ENCODE data around the gene LRRC72. TPM values are rescaled to one million over a fixed set of nuclear protein-coding genes. Genes with fewer than 3 reads are reported as not detected.
A peak's percentile ranks its signal among the peaks of the same experiment; 100 is the strongest.
"Not testable (repeated sequence)": the region's sequence is repeated elsewhere in the genome, so short reads cannot be mapped to it uniquely, and the experiment has no call there.

The LRRC72 gene
- polyA plus RNA-seq, 4 donors, result not detected

- Histone ChIP-seq H3K4me1 (ENCODE audit: control insufficient read depth in 3 of 3, insufficient read depth in 2 of 3, low read depth in 1 of 3, low read length in 2 of 3) (peaks cover 0 to 13% (median 0%) of the 10 kb centered on the region in 3 donors), H3K36me3 (ENCODE audit: control insufficient read depth in 3 of 3, insufficient read depth in 2 of 3, low read depth in 1 of 3, low read length in 3 of 3) (no peaks in the 10 kb centered on the region), H3K4me3 (ENCODE audit: low read depth in 1 of 3, low read length in 3 of 3) (no peak overlapping the region), H3K27ac (ENCODE audit: low read depth in 1 of 3, low read length in 2 of 3) (no peak overlapping the region), H3K27me3 (ENCODE audit: control insufficient read depth in 3 of 3, insufficient read depth in 3 of 3, low read length in 3 of 3) (no peaks in the 10 kb centered on the region), H3K9me3 (ENCODE audit: control insufficient read depth in 2 of 2, insufficient read depth in 1 of 2, low read depth in 1 of 2, low read length in 1 of 2) (no peaks in the 10 kb centered on the region)
- FAIRE-seq, result no peak
- no peak for DNase-seq
- 64 to 68% (median 66%) methylated on average over 4 of the region's 4 CpGs for WGBS, 3 donors
Measured at GRCh38 chr7:16494955-16495719, 31.5 kb upstream of the LRRC72 start.

- H3K4me3 ChIP-seq (ENCODE audit: low read depth in 1 of 3, low read length in 3 of 3), result no peak overlapping the region
- no peaks in the 10 kb centered on the region for H3K27me3 ChIP-seq (ENCODE audit: control insufficient read depth in 3 of 3, insufficient read depth in 3 of 3, low read length in 3 of 3)
- peaks cover 0 to 3% (median 0%) of the 10 kb centered on the region in 3 donors for H3K4me1 ChIP-seq (ENCODE audit: control insufficient read depth in 3 of 3, insufficient read depth in 2 of 3, low read depth in 1 of 3, low read length in 2 of 3)
- H3K9me3 ChIP-seq (ENCODE audit: control insufficient read depth in 2 of 2, insufficient read depth in 1 of 2, low read depth in 1 of 2, low read length in 1 of 2), result peaks cover 0 to 12% of the 10 kb centered on the region in 2 donors
- no peaks in the 10 kb centered on the region for H3K36me3 ChIP-seq (ENCODE audit: control insufficient read depth in 3 of 3, insufficient read depth in 2 of 3, low read depth in 1 of 3, low read length in 3 of 3)
- WGBS, 3 donors, result 84 to 94% (median 89%) methylated on average over 2 of the region's 2 CpGs
- FAIRE-seq, result no peak
- H3K27ac ChIP-seq (ENCODE audit: low read depth in 1 of 3, low read length in 2 of 3), result no peak overlapping the region
- DNase-seq, result no peak
Measured at GRCh38 chr7:16498122-16498521, 28.5 kb upstream of the LRRC72 start.

- Histone ChIP-seq H3K27ac (ENCODE audit: low read depth in 1 of 3, low read length in 2 of 3) (no peak overlapping the region), H3K9me3 (ENCODE audit: control insufficient read depth in 2 of 2, insufficient read depth in 1 of 2, low read depth in 1 of 2, low read length in 1 of 2) (peaks cover 0 to 14% of the 10 kb centered on the region in 2 donors), H3K4me1 (ENCODE audit: control insufficient read depth in 3 of 3, insufficient read depth in 2 of 3, low read depth in 1 of 3, low read length in 2 of 3) (no peaks in the 10 kb centered on the region), H3K36me3 (ENCODE audit: control insufficient read depth in 3 of 3, insufficient read depth in 2 of 3, low read depth in 1 of 3, low read length in 3 of 3) (no peaks in the 10 kb centered on the region), H3K4me3 (ENCODE audit: low read depth in 1 of 3, low read length in 3 of 3) (no peak overlapping the region), H3K27me3 (ENCODE audit: control insufficient read depth in 3 of 3, insufficient read depth in 3 of 3, low read length in 3 of 3) (no peaks in the 10 kb centered on the region)
- FAIRE-seq (no peak), DNase-seq (no peak)
- 91 to 96% (median 96%) methylated on average over 19 of the region's 19 CpGs for WGBS, 3 donors
Measured at GRCh38 chr7:16502303-16502702, 24.3 kb upstream of the LRRC72 start.

- WGBS, 3 donors, result 73 to 84% (median 79%) methylated on average over 6 of the region's 6 CpGs
- Histone ChIP-seq H3K36me3 (ENCODE audit: control insufficient read depth in 3 of 3, insufficient read depth in 2 of 3, low read depth in 1 of 3, low read length in 3 of 3) (no peaks in the 10 kb centered on the region), H3K4me3 (ENCODE audit: low read depth in 1 of 3, low read length in 3 of 3) (no peak overlapping the region), H3K4me1 (ENCODE audit: control insufficient read depth in 3 of 3, insufficient read depth in 2 of 3, low read depth in 1 of 3, low read length in 2 of 3) (no peaks in the 10 kb centered on the region), H3K27ac (ENCODE audit: low read depth in 1 of 3, low read length in 2 of 3) (peak overlapping the region in 1 of 3 donors; percentile 50), H3K9me3 (ENCODE audit: control insufficient read depth in 2 of 2, insufficient read depth in 1 of 2, low read depth in 1 of 2, low read length in 1 of 2) (peaks cover 0 to 14% of the 10 kb centered on the region in 2 donors), H3K27me3 (ENCODE audit: control insufficient read depth in 3 of 3, insufficient read depth in 3 of 3, low read length in 3 of 3) (no peaks in the 10 kb centered on the region)
- DNase-seq (no peak), FAIRE-seq (no peak)
Measured at GRCh38 chr7:16504019-16504418, 22.6 kb upstream of the LRRC72 start.

GRCh38 chr7:16506422-16506821, 20.2 kb upstream of the LRRC72 start:
- H3K4me3 ChIP-seq (ENCODE audit: low read depth in 1 of 3, low read length in 3 of 3); H3K36me3 ChIP-seq (ENCODE audit: control insufficient read depth in 3 of 3, insufficient read depth in 2 of 3, low read depth in 1 of 3, low read length in 3 of 3); FAIRE-seq; H3K27ac ChIP-seq (ENCODE audit: low read depth in 1 of 3, low read length in 2 of 3); H3K27me3 ChIP-seq (ENCODE audit: control insufficient read depth in 3 of 3, insufficient read depth in 3 of 3, low read length in 3 of 3); H3K4me1 ChIP-seq (ENCODE audit: control insufficient read depth in 3 of 3, insufficient read depth in 2 of 3, low read depth in 1 of 3, low read length in 2 of 3); DNase-seq: not testable (repeated sequence)
- peaks cover 0 to 14% of the 10 kb centered on the region in 2 donors for H3K9me3 ChIP-seq (ENCODE audit: control insufficient read depth in 2 of 2, insufficient read depth in 1 of 2, low read depth in 1 of 2, low read length in 1 of 2)
- WGBS, 3 donors, result 87 to 94% (median 92%) methylated on average over 4 to 5 of the region's 5 CpGs

GRCh38 chr7:16509829-16510228, 16.8 kb upstream of the LRRC72 start:
- Histone ChIP-seq H3K27ac (ENCODE audit: low read depth in 1 of 3, low read length in 2 of 3) (no peak overlapping the region), H3K27me3 (ENCODE audit: control insufficient read depth in 3 of 3, insufficient read depth in 3 of 3, low read length in 3 of 3) (no peaks in the 10 kb centered on the region), H3K36me3 (ENCODE audit: control insufficient read depth in 3 of 3, insufficient read depth in 2 of 3, low read depth in 1 of 3, low read length in 3 of 3) (no peaks in the 10 kb centered on the region), H3K9me3 (ENCODE audit: control insufficient read depth in 2 of 2, insufficient read depth in 1 of 2, low read depth in 1 of 2, low read length in 1 of 2) (no peaks in the 10 kb centered on the region), H3K4me3 (ENCODE audit: low read depth in 1 of 3, low read length in 3 of 3) (no peak overlapping the region), H3K4me1 (ENCODE audit: control insufficient read depth in 3 of 3, insufficient read depth in 2 of 3, low read depth in 1 of 3, low read length in 2 of 3) (no peaks in the 10 kb centered on the region)
- DNase-seq, result no peak
- no peak for FAIRE-seq

- Histone ChIP-seq H3K9me3 (ENCODE audit: control insufficient read depth in 2 of 2, insufficient read depth in 1 of 2, low read depth in 1 of 2, low read length in 1 of 2) (no peaks in the 10 kb centered on the region), H3K27ac (ENCODE audit: low read depth in 1 of 3, low read length in 2 of 3) (no peak overlapping the region), H3K4me3 (ENCODE audit: low read depth in 1 of 3, low read length in 3 of 3) (no peak overlapping the region), H3K4me1 (ENCODE audit: control insufficient read depth in 3 of 3, insufficient read depth in 2 of 3, low read depth in 1 of 3, low read length in 2 of 3) (no peaks in the 10 kb centered on the region), H3K36me3 (ENCODE audit: control insufficient read depth in 3 of 3, insufficient read depth in 2 of 3, low read depth in 1 of 3, low read length in 3 of 3) (no peaks in the 10 kb centered on the region), H3K27me3 (ENCODE audit: control insufficient read depth in 3 of 3, insufficient read depth in 3 of 3, low read length in 3 of 3) (no peaks in the 10 kb centered on the region)
- 71 to 88% (median 87%) methylated on average over 5 of the region's 5 CpGs for WGBS, 3 donors
- DNase-seq (no peak), FAIRE-seq (no peak)
Measured at GRCh38 chr7:16511314-16511713, 15.3 kb upstream of the LRRC72 start.

GRCh38 chr7:16512097-16512496, 14.5 kb upstream of the LRRC72 start:
- no peaks in the 10 kb centered on the region for H3K9me3 ChIP-seq (ENCODE audit: control insufficient read depth in 2 of 2, insufficient read depth in 1 of 2, low read depth in 1 of 2, low read length in 1 of 2)
- H3K4me3 ChIP-seq (ENCODE audit: low read depth in 1 of 3, low read length in 3 of 3), result no peak overlapping the region
- no peak overlapping the region for H3K27ac ChIP-seq (ENCODE audit: low read depth in 1 of 3, low read length in 2 of 3)
- FAIRE-seq (no peak), DNase-seq (no peak)
- WGBS, 3 donors, result 83 to 93% (median 92%) methylated on average over 7 of the region's 7 CpGs
- no peaks in the 10 kb centered on the region for H3K36me3 ChIP-seq (ENCODE audit: control insufficient read depth in 3 of 3, insufficient read depth in 2 of 3, low read depth in 1 of 3, low read length in 3 of 3)
- no peaks in the 10 kb centered on the region for H3K4me1 ChIP-seq (ENCODE audit: control insufficient read depth in 3 of 3, insufficient read depth in 2 of 3, low read depth in 1 of 3, low read length in 2 of 3)
- no peaks in the 10 kb centered on the region for H3K27me3 ChIP-seq (ENCODE audit: control insufficient read depth in 3 of 3, insufficient read depth in 3 of 3, low read length in 3 of 3)

- no peak for FAIRE-seq
- no peaks in the 10 kb centered on the region for H3K4me1 ChIP-seq (ENCODE audit: control insufficient read depth in 3 of 3, insufficient read depth in 2 of 3, low read depth in 1 of 3, low read length in 2 of 3)
- WGBS, 3 donors, result 70 to 87% (median 79%) methylated on average over 1 of the region's 1 CpG
- no peak overlapping the region for H3K27ac ChIP-seq (ENCODE audit: low read depth in 1 of 3, low read length in 2 of 3)
- H3K4me3 ChIP-seq (ENCODE audit: low read depth in 1 of 3, low read length in 3 of 3), result no peak overlapping the region
- no peaks in the 10 kb centered on the region for H3K27me3 ChIP-seq (ENCODE audit: control insufficient read depth in 3 of 3, insufficient read depth in 3 of 3, low read length in 3 of 3)
- DNase-seq, result no peak
- H3K9me3 ChIP-seq (ENCODE audit: control insufficient read depth in 2 of 2, insufficient read depth in 1 of 2, low read depth in 1 of 2, low read length in 1 of 2), result no peaks in the 10 kb centered on the region
- H3K36me3 ChIP-seq (ENCODE audit: control insufficient read depth in 3 of 3, insufficient read depth in 2 of 3, low read depth in 1 of 3, low read length in 3 of 3), result no peaks in the 10 kb centered on the region
Measured at GRCh38 chr7:16514271-16514670, 12.4 kb upstream of the LRRC72 start.

All from small intestine (tissue), 7 donors.